HG03432 (cell line): ENCODE results near the gene MSANTD1.
A peak's percentile ranks its signal among the peaks of the same experiment; 100 is the strongest.
"Not testable (repeated sequence)": the region's sequence is repeated elsewhere in the genome, so short reads cannot be mapped to it uniquely, and the experiment has no call there.

ENCODE experiments used
- ATAC-seq: cut with Tn5 transposase; IDR thresholded peaks from one replicate; pipeline ENCODE4 v1.9.1; 2021; ENCODE audit warnings: mild to moderate bottlenecking, moderate library complexity; ENCODE audit not compliant: unreplicated experiment

The MSANTD1 gene

GRCh38 chr4:3299976-3300671 lies 51.2 kb downstream of the MSANTD1 start:
- ATAC-seq: no peak

GRCh38 chr4:3300882-3301281 lies 51.9 kb downstream of the MSANTD1 start:
- ATAC-seq: not testable (repeated sequence)

- no peak for ATAC-seq
Measured at GRCh38 chr4:3301450-3302172, 52.7 kb downstream of the MSANTD1 start.

GRCh38 chr4:3302173-3302785 lies 53.3 kb downstream of the MSANTD1 start:
- peak; percentile 71 for ATAC-seq

- peak; percentile 26 for ATAC-seq
Measured at GRCh38 chr4:3302786-3303564, 54.0 kb downstream of the MSANTD1 start.

- ATAC-seq: no peak
Measured at GRCh38 chr4:3303565-3303824, 54.5 kb downstream of the MSANTD1 start.

- no peak for ATAC-seq
Measured at GRCh38 chr4:3303923-3304710, 55.2 kb downstream of the MSANTD1 start.

GRCh38 chr4:3304831-3305609 lies 56.1 kb downstream of the MSANTD1 start:
- ATAC-seq: no peak

GRCh38 chr4:3305610-3306371 lies 56.8 kb downstream of the MSANTD1 start:
- ATAC-seq: no peak
